HG03571 (cell line): ENCODE data around the gene DGKG.

ENCODE experiments used
- ATAC-seq: cut with Tn5 transposase; IDR thresholded peaks from one replicate; pipeline ENCODE4 v1.9.1; 2021; ENCODE audit not compliant: unreplicated experiment

The DGKG gene

DNA sequence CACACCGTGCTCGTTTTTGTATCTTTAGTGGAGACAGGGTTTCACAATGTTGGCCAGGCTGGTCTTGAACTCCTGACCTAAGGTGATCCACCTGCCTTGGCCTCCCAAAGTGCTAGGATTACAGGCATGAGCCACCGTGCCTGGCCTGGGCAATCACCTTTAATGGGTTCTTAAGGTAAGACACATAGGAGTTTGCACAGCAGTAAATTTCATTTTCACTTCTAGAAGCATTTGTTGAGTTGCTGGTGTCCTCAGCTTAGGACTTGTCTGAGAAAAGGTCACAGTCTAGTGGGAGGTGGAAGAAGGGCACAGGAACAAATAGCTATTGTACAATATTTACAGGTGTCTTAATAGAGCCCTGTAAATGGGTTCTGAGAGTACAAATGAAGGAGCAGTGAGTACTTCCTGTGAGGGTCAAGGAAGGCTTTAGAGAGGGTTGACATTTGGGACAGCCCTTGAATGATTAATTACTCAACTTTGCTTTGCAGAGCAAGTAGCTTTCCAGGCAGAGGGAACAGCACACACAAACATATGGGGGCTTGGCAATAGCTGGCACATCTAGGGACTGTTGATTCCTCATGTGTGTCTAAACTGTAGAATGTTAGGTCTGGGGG lies 244.4 kb downstream of the DGKG start:
- no peak for ATAC-seq

GRCh38 chr3:186115239-186115996 lies 246.6 kb downstream of the DGKG start:
- ATAC-seq = no peak

DNA sequence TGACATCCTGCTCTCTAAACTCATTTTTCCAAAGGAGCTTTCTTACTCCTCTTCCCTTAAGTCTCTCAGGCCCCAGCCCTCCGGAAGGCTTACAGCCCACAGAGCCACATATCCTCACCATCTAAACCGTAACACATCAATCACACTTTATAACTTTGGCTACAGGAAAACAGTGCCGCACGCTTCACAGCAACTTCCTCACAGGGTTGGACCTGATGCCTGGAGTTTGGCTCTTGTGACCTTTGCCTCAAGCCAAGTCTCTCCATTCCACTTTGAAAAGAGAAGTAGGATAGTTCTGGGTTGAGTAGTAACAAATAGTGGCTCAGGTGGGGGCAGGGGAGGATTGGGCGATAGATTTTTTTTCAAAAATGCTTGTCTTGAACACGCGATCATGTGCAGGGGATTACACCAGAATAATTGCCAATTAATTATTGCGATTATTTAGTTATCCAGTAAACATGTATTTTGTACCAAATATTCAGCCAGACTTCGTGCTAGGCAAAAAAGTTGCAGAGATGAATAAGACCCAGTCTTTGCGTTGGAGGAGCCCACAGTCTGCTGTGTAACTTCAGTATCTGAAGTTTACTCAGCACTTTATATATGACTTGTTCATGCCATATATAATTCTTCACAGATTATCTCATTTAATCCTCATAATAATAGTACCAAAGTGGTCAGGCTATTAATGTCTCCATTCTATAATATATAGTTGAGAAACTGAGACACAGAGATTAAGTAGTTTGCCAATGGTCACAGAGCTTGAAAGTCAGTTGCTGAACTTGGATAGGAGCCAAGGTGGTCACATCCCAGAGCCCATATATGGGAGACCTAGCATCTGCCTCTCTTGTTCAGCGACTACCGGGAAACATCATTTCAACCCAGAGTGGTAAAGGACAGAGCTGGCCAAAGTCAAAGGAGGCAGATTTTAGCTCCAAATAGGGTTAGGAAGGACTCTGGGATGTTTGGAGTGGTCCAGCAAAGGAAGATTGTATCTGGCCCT lies 250.8 kb downstream of the DGKG start:
- no peak for ATAC-seq

GRCh38 chr3:186109897-186110803 lies 251.9 kb downstream of the DGKG start:
- no peak for ATAC-seq

DNA sequence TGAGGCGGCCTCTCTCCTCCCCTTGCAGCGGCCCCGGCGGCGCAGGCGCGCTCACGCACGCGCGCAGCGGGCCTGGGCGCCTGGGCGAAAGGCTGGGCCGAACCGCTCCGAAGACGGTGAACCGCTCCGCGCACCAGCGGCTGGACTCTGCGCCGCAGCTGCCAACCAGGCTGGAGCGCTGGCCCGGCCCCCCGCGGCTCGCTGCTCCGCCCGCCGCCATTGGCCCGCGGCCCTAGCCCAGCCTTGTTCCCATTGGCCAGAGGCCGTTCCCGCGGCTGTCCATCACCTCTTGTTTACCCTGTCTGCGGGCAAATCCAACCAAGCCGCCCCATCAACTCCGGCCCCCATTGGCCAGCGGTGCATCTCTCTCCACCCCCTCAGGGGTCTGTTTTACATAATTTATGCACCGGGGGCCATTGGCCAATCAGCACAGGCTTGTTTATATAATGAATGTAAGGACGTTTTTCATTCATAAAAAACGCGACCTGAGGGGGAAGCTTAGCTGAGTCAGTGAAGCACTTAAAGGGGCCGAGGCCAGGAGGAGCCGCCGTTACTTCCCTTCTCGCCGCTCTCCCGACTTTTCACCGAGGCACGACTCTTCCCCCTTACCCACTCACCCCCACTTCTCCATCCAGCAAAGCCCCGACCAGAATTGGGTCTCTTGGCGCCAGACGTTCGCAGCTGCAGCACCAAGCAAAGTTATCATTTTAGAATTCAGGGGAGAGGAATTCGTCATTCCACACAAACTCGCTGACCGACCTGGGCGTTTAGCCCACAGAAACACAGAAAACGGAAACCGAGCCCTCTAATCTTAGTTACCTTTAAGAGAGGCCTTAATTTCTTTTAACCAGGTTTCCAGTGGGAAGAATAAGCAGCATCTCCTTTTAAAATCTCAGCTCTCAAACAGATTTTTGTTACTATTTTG lies 252.8 kb downstream of the DGKG start, which contains the start of gene ETV5:
Gene ETV5 (minus strand): TSS at position 149 of the 925 bp plus-strand sequence. CDS start 3,221 bp downstream, outside the sequence.
- peak; percentile 94 for ATAC-seq

GRCh38 chr3:186108106-186108940 lies 253.7 kb downstream of the DGKG start:
- no peak for ATAC-seq

GRCh38 chr3:186107215-186108105 lies 254.6 kb downstream of the DGKG start:
- no peak for ATAC-seq

DNA sequence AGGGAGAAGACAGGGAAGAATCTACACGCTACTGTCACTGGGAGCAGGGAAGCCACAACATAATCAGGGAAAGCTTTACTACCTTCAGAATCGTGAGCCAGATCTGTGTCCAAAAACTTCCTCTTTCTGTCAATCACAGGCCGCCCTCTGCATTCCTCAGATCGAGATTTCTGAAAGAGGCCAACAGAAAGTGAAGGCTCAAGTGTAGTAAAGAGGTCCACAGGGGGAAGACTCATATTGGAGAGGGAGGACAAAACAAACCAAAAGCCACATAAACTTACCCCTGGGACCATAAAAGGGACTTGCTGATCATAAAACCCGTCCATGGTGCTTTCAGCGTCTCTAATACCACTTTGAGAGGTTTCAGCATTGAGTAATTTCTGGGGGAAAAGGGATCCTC lies 256.5 kb downstream of the DGKG start:
- no peak for ATAC-seq

- ATAC-seq = no peak
Measured at GRCh38 chr3:186102687-186103086, 259.3 kb downstream of the DGKG start.

- no peak for ATAC-seq
Measured at GRCh38 chr3:186100398-186100797, 261.6 kb downstream of the DGKG start.

GRCh38 chr3:186099178-186099577 lies 262.9 kb downstream of the DGKG start:
- ATAC-seq = no peak

- no peak for ATAC-seq
Measured at GRCh38 chr3:186098740-186099139, 263.3 kb downstream of the DGKG start.

DNA sequence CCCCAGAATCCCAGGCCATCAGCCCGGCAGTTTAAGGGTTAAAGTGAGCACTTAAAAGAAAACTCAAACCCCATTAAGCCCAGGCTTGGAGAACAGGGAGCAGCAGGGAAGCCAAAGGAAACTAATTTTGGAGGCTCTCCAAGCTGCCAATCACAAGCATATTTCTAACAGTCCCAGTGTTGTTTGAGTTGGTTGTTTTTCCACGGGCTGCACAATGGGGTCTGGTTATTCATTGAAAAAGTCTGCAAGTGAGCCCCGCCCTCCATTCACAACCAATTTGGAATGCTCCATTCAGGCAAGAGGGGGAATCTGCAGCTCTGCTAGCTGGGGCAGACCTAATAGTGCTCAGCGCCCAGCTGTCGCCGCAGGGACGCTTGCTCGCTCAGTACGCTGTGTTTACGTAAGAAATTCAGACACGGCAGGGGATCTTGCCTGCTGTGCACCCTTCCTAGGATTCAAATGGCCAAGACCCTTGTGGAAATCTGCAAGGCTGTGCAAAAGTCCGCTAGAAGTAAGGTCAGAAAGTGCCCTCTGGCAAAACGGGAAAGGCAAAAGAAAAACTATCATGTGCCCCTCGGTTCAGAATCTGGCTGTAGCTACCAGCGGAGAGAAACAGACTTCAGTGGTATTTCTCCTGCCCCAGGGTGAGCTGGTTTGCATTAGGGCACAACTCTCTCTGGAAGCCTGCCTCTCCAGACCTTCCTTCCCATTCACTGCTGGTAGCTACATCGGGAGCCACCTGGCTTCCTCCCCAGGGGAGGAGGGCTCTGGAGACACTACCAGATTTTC lies 264.2 kb downstream of the DGKG start:
- no peak for ATAC-seq

- no peak for ATAC-seq
Measured at GRCh38 chr3:186097317-186097662, 264.7 kb downstream of the DGKG start.
